ENCODE results near the gene SMYD3. TPM values are rescaled to one million over a fixed set of nuclear protein-coding genes. Genes with fewer than 3 reads are reported as not detected.

SMYD3 gene
- total and polyA plus RNA-seq, 8 donors: 20.4 to 35.1 (median 24.3) TPM

DNA sequence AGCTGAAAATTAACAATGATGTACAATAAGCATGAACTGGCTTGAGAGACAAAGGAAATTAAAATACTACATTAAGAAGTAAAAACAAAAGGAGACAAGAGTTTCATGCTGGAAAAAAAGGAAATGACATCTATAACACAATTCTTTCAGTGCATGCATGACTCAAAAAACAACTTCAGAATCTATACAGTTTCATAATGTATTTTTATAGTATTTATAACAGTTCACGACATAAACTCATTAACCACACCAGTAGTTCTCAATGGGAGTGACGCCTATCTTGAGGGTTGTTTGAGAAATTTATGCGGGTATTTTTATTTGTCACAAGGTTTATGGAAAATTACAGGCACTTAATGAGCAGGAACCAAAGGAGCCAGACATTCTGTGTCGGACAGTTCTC lies 168.5 kb downstream of the SMYD3 start:
- DNase-seq (no peak), ATAC-seq (no peak)
- H3K9me3 ChIP-seq: no peaks in the 10 kb centered on the region
- no peaks in the 10 kb centered on the region for H3K4me1 ChIP-seq
- no peak for TF ChIP-seq CTCF (IDR thresholded peaks at IDR 0.05)
- no peaks in the 10 kb centered on the region for H3K36me3 ChIP-seq
- H3K27me3 ChIP-seq: no peaks in the 10 kb centered on the region
- H3K4me3 ChIP-seq: no peak overlapping the region
- intact Hi-C loops (cut with DNase I): no loop called here
- H3K27ac ChIP-seq: no peak overlapping the region

- no peak for TF ChIP-seq CTCF (IDR thresholded peaks at IDR 0.05)
- Histone ChIP-seq H3K27ac (no peak overlapping the region), H3K4me3 (no peak overlapping the region), H3K9me3 (no peaks in the 10 kb centered on the region), H3K27me3 (no peaks in the 10 kb centered on the region), H3K4me1 (no peaks in the 10 kb centered on the region), H3K36me3 (no peaks in the 10 kb centered on the region)
- intact Hi-C loops (cut with DNase I): no loop called here
- ATAC-seq: no peak
- DNase-seq: no peak
Measured at GRCh38 chr1:246338098-246338497, 169.0 kb downstream of the SMYD3 start.

DNA sequence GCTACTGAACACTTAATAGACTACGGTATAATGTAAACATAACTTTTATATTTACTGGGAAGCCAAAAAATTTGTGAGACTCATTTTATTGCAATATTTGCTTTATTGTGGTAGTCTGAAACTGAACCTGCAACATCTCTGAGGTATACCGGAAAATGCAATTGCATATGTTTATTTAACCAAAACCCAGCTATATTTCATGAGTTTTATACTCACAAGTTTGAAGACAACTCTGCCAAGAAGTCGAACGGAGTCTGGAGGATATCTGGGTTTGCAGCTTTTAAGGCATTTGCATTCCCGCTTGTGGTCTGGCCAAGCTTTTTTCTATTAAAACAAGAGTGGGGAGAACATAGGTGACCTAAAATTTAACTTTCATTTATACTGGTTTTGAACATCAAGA lies 171.9 kb downstream of the SMYD3 start:
- Histone ChIP-seq H3K4me1 (no peaks in the 10 kb centered on the region), H3K36me3 (peaks cover 0 to 4% of the 10 kb centered on the region in 2 donors), H3K27me3 (no peaks in the 10 kb centered on the region), H3K4me3 (no peak overlapping the region), H3K27ac (no peak overlapping the region), H3K9me3 (no peaks in the 10 kb centered on the region)
- no peak for TF ChIP-seq CTCF (IDR thresholded peaks at IDR 0.05)
- no peak for DNase-seq
- intact Hi-C loops (cut with DNase I): no loop called here
- ATAC-seq: no peak

- Histone ChIP-seq H3K36me3 (peaks cover 0 to 4% of the 10 kb centered on the region in 2 donors), H3K9me3 (no peaks in the 10 kb centered on the region), H3K27me3 (no peaks in the 10 kb centered on the region), H3K4me1 (no peaks in the 10 kb centered on the region), H3K27ac (no peak overlapping the region), H3K4me3 (no peak overlapping the region)
- no peak for ATAC-seq
- no peak for TF ChIP-seq CTCF (IDR thresholded peaks at IDR 0.05)
- intact Hi-C loops (cut with DNase I): no loop called here
- no peak for DNase-seq
Measured at GRCh38 chr1:246333855-246334254, 173.2 kb downstream of the SMYD3 start.

DNA sequence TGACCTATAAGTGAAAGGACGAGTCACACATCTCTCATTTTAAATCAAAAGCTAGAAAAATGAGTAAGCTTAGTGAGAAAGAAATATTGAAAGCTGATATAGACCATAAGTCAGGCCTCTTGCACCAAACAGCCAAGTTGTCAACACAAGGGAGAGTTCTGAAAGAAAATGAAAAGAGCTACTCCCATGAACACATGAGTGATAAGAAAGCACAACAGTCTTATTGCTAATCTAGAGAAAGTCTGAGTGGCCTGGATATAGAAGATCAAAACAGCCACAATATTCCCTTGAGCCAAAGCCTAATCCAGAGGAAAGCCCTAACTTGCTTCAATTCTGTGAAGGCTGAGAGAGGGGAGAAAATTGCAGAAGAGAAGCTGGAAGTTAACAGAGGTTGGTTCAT lies 175.0 kb downstream of the SMYD3 start:
- intact Hi-C loops (cut with DNase I): no loop called here
- Histone ChIP-seq H3K27ac (no peak overlapping the region), H3K4me3 (no peak overlapping the region), H3K27me3 (no peaks in the 10 kb centered on the region), H3K9me3 (no peaks in the 10 kb centered on the region), H3K36me3 (peaks cover 0 to 4% of the 10 kb centered on the region in 2 donors), H3K4me1 (no peaks in the 10 kb centered on the region)
- DNase-seq: no peak
- TF ChIP-seq CTCF (IDR thresholded peaks at IDR 0.05): no peak
- ATAC-seq: no peak
